Hepatocyte (in vitro differentiated cells): ENCODE data around the gene NOC2L. TPM values are rescaled to one million over a fixed set of nuclear protein-coding genes. Genes with fewer than 3 reads are reported as not detected.

ENCODE experiments used
- DNase-seq: peaks from one replicate; pipeline ENCODE4 v3.0.0-alpha.2; 2016; ENCODE audit warnings: low spot score
- H2AFZ ChIP-seq: fragments of 200-600 bp; sonication (generic); 2 replicates; pipeline ENCODE4 v1.6.0; 2016; ENCODE audit warnings: antibody characterized with exemption, mild to moderate bottlenecking
- H3K27ac ChIP-seq: fragments of 200-600 bp; sonication (generic); 2 replicates; pipeline ENCODE4 v1.5.1; 2016; ENCODE audit warnings: mild to moderate bottlenecking
- H3K27me3 ChIP-seq: fragments of 200-600 bp; sonication (generic); 2 replicates; pipeline ENCODE4 v1.6.1; 2016
- H3K36me3 ChIP-seq: fragments of 200-600 bp; sonication (generic); replicated peaks from 2 replicates; pipeline ENCODE4 v1.5.1; 2016; ENCODE audit warnings: low read depth; ENCODE audit not compliant: insufficient read depth
- H3K4me1 ChIP-seq: fragments of 200-600 bp; sonication (generic); 2 replicates; pipeline ENCODE4 v1.5.1; 2016; ENCODE audit warnings: mild to moderate bottlenecking, moderate library complexity; ENCODE audit not compliant: insufficient read depth
- H3K4me2 ChIP-seq: fragments of 200-600 bp; sonication (generic); 2 replicates; pipeline ENCODE4 v1.6.0; 2016
- H3K4me3 ChIP-seq: fragments of 200-600 bp; sonication (generic); 2 replicates; pipeline ENCODE4 v1.5.1; 2016; ENCODE audit warnings: mild to moderate bottlenecking
- H3K79me2 ChIP-seq: fragments of 200-600 bp; sonication (generic); 2 replicates; pipeline ENCODE4 v1.6.0; 2017; ENCODE audit warnings: mild to moderate bottlenecking
- H3K9me2 ChIP-seq: fragments of 200-600 bp; sonication (generic); replicated peaks from 2 replicates; pipeline ENCODE4 v1.6.0; 2017; ENCODE audit warnings: mild to moderate bottlenecking; ENCODE audit not compliant: insufficient read depth
- H3K9me3 ChIP-seq: fragments of 200-600 bp; sonication (generic); 2 replicates; pipeline ENCODE4 v1.5.1; 2016; ENCODE audit warnings: low read depth, mild to moderate bottlenecking
- H4K20me1 ChIP-seq: fragments of 200-600 bp; sonication (generic); 2 replicates; pipeline ENCODE4 v1.6.0; 2016; ENCODE audit warnings: mild to moderate bottlenecking; ENCODE audit not compliant: insufficient read depth, poor library complexity, severe bottlenecking
- CTCF ChIP-seq: fragments of 200-600 bp; sonication (generic); IDR thresholded peaks from 2 replicates; pipeline ENCODE4 v1.5.1; 2016; ENCODE audit warnings: antibody characterized with exemption, mild to moderate bottlenecking; ENCODE audit not compliant: poor library complexity
- EZH2 ChIP-seq: fragments of 200-600 bp; sonication (generic); IDR thresholded peaks from 2 replicates; pipeline ENCODE4 v1.6.1; 2016; ENCODE audit warnings: antibody characterized with exemption, mild to moderate bottlenecking, borderline replicate concordance
- EZH2phosphoT487 ChIP-seq: fragments of 200-600 bp; sonication (generic); IDR thresholded peaks from one replicate; pipeline ENCODE4 v1.6.1; 2018; ENCODE audit warnings: antibody characterized with exemption, mild to moderate bottlenecking, low read depth, moderate library complexity; ENCODE audit not compliant: unreplicated experiment, severe bottlenecking
- WGBS: methylation state at CpG from one replicate; pipeline ENCODE4 v1.1.6; 2016; ENCODE audit warnings: low lambda C conversion rate; ENCODE audit errors: missing lambda C conversion rate; 5-methylcytosine and 5-hydroxymethylcytosine counted together
- polyA plus RNA-seq: library from polyadenylated mRNA; unstranded; fragments of >200 nt; fragmentation: Nextera tagmentation; extraction: Ambion mirVana; gene quantifications from 2 replicates; pipeline ENCODE4 v1.2.1, GENCODE V29; 2016
- total RNA-seq: library from RNA; depleted of rRNA; stranded (reverse); fragments of >200 nt; gene quantifications from 2 replicates; pipeline ENCODE4 v1.2.3, GENCODE V29; 2014

The NOC2L gene
- total and polyA plus RNA-seq, 2 experiments from 2014 or later = 44.3 to 66.6 TPM

- peaks cover 16% of the 10 kb centered on the region for H3K27me3 ChIP-seq
- 1% methylated on average over 63 of the region's 86 CpGs for WGBS
- no peak overlapping the region for H2AFZ ChIP-seq
- peaks cover 16% of the 10 kb centered on the region for H3K79me2 ChIP-seq
- TF ChIP-seq EZH2phosphoT487 = no peak
- TF ChIP-seq EZH2 = peak; percentile 65
- TF ChIP-seq CTCF = no peak
- no peaks in the 10 kb centered on the region for H4K20me1 ChIP-seq
- peak overlapping the region; percentile 73 for H3K4me3 ChIP-seq
- DNase-seq = peak; percentile 76
- H3K36me3 ChIP-seq = no peaks in the 10 kb centered on the region
- peak overlapping the region; percentile 95 for H3K4me2 ChIP-seq
- no peaks in the 10 kb centered on the region for H3K9me3 ChIP-seq
- H3K4me1 ChIP-seq = peaks cover 11% of the 10 kb centered on the region
- no peaks in the 10 kb centered on the region for H3K9me2 ChIP-seq
- peak overlapping the region; percentile 99 for H3K27ac ChIP-seq
Measured at GRCh38 chr1:998995-999724, 40.1 kb upstream of the NOC2L start.

GRCh38 chr1:998745-998994, 39.6 kb upstream of the NOC2L start:
- Histone ChIP-seq H3K9me3 (no peaks in the 10 kb centered on the region), H3K9me2 (no peaks in the 10 kb centered on the region), H3K27ac (no peak overlapping the region), H3K4me1 (peaks cover 9% of the 10 kb centered on the region), H3K79me2 (peaks cover 16% of the 10 kb centered on the region), H3K4me2 (peak overlapping the region; percentile 95), H4K20me1 (no peaks in the 10 kb centered on the region), H2AFZ (no peak overlapping the region), H3K27me3 (peaks cover 16% of the 10 kb centered on the region), H3K4me3 (peak overlapping the region; percentile 73), H3K36me3 (no peaks in the 10 kb centered on the region)
- 0% methylated on average over 13 of the region's 27 CpGs for WGBS
- no peak for TF ChIP-seq CTCF
- TF ChIP-seq EZH2phosphoT487 = no peak
- TF ChIP-seq EZH2 = no peak
- no peak for DNase-seq

- no peaks in the 10 kb centered on the region for H3K9me3 ChIP-seq
- H3K9me2 ChIP-seq = no peaks in the 10 kb centered on the region
- peaks cover 16% of the 10 kb centered on the region for H3K79me2 ChIP-seq
- peak overlapping the region; percentile 73 for H3K4me3 ChIP-seq
- no peaks in the 10 kb centered on the region for H4K20me1 ChIP-seq
- no peaks in the 10 kb centered on the region for H3K36me3 ChIP-seq
- TF ChIP-seq CTCF = no peak
- TF ChIP-seq EZH2 = peak; percentile 84
- TF ChIP-seq EZH2phosphoT487 = no peak
- peaks cover 16% of the 10 kb centered on the region for H3K27me3 ChIP-seq
- 31% methylated on average over 36 of the region's 75 CpGs for WGBS
- no peak overlapping the region for H2AFZ ChIP-seq
- no peak overlapping the region for H3K27ac ChIP-seq
- peak; percentile 64 for DNase-seq
- H3K4me2 ChIP-seq = peak overlapping the region; percentile 95
- H3K4me1 ChIP-seq = peaks cover 9% of the 10 kb centered on the region
Measured at GRCh38 chr1:997993-998744, 39.1 kb upstream of the NOC2L start.
